SIG-M5 treated with dmso at 0.1 percent for 504 hours (cell line): Measurements from ENCODE around the gene DCTN1.
"Not testable (repeated sequence)": the region's sequence is repeated elsewhere in the genome, so short reads cannot be mapped to it uniquely, and the experiment has no call there.

ENCODE experiments used
- DNase-seq: peaks from one replicate; lab custom pipeline; 2025; ENCODE audit not compliant: unreplicated experiment; lab: John Stamatoyannopoulos, UW

Gene DCTN1

DNA sequence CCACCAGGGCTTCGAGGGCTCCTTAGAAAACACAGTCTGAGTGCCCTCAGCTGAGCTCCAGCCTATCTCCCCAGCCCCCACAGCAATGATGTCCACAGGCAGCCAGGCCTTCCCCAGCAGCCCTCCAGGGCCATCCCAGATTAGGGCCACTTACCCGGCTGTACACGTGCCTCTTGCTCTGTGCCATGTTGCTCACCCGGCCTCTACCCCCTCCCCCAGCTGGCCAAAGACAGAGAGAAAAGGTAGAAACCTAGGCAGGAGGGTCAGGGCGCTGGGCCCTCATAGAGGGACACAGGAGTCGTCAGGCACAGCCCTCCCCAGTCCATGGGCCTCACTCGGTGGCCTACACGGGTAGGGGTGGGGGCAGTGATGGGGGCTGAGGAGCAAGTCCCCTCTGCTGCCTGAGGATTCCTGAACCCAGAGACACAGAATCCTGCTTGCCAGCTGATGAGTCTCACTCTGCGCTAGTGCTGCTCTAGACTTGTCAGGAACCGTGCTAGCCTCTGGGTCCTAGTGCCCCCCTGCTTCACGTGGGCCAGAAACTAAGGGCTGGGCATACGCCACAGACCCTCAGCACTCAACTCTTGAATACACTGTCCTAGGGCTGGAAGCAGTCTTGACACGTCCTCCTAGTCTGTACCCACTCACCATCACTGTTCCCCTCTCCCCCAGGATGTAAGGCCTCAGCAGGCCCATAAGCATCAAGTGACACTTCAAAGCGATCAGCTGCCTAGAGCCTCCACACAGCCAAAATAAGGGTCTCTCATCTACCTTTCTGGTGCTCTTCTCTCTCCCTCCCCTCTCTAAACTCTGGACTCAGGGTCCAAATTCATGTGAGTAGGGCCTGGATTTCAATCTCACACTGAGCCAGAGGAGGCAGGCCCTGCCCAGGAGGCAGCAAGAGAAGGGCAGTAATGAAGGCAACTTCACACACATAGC lies at the start of gene DCTN1:
DCTN1 (minus strand) TSS at position 461 of the 939 bp plus-strand sequence; CDS start at position 187, 274 bp downstream.
- DNase-seq, result no peak

DNA sequence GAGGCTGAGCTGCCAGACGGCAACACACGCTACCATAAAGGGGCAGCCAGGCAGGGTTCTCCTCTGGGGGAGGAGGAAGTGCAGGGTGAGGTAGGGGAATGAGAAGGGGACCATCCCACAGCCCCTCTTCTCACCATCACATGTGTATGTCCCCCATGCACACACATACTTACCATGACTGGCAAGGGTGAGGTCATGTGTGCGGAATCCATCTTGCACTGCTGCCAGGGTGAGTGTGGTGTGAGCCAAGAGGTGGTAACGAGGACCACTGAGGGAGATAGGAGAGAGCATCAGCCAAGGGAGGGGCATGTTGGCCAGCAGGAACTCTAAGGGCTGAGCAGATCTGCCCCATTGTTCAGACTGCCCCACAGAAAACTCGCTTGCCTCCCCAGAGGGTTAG lies 48.6 kb upstream of the DCTN1 start:
- DNase-seq, result no peak

DNA sequence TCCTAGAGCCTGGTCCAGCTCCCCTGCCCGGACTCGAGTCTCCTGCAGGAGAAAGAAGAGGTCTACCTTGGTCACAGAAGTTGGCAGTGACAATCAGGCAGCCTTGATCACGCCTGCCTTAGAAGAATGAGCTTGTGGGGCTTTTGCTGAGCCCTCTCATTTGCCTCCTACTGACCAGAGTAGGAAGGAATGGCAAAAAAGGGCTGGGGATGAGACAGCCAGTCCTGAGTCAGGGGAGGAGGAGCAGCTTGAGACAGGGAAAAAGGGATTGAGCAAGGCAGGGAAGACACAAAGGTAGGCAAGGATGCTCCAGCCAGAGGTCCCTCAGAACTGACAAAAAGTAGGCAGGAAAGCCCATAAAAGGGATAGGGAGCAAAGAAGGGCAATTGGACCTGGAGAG lies 47.4 kb upstream of the DCTN1 start:
- DNase-seq, result no peak

DNA sequence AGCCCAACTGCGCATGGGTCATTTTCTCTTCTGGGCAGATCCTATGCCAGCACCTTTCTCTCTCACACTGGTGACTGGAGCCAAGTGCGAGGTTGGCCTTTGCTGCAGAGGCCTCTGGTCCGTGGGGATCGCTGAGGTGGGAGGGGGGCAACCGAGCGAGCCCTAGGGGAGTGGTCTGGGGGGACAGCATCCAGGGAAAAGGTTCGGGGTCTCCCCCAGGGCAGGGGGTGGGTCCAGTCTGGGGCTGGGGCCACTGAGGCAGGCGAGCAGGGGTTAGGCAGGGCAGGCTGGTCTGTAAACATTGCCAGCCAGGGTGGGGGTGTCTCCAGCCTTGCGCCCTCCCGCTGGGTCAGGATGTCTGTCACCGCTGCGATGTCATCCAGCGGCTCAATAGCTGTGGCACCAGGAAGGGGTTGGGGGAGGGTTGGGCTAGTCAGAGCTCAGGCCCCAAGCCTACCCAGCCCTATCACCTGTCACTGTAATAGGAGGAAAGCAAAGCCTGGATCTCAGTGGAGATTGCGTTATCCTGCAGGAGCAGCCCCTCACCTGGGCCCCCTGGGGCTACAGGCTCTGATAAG lies 46.2 kb upstream of the DCTN1 start:
- DNase-seq, result no peak

DNA sequence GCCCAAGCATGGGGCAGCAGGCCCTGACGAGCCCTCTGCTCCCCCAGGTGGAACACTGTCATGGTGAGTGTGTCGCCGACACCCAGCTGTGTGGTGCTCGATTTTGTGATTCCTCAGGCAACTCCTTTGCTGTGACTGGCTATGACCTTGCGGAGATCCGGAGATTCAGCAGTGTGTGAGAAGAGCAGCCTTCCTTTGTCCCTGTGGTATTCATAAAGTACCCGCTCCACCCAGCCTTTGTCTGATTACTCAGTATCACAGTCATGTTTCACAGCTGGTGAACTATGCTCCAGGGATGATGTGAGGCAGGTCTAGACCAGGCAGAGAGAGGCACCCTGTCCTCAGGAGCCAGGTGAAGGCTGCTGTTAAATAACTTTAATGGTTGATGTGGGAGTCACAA lies 45.4 kb upstream of the DCTN1 start:
- DNase-seq, result no peak

DNA sequence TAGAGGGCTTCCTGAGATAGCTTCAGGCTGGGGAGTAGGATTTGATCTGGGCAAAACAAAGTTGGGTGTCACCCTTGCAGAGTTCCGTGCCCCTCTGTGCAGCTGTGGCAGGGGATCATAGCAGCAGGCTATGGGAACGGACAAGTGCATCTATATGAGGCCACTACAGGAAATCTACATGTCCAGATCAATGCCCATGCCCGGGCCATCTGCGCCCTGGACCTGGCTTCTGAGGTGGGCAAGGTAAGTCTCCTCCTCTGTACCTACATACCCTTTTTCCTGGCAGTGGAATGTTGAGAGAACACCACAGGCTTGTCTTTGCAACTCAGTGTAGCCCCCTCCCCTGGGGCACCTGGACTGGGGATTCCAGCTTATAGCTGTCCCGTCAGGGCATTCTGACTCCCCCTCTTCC lies 44.9 kb upstream of the DCTN1 start:
- DNase-seq, result no peak

DNA sequence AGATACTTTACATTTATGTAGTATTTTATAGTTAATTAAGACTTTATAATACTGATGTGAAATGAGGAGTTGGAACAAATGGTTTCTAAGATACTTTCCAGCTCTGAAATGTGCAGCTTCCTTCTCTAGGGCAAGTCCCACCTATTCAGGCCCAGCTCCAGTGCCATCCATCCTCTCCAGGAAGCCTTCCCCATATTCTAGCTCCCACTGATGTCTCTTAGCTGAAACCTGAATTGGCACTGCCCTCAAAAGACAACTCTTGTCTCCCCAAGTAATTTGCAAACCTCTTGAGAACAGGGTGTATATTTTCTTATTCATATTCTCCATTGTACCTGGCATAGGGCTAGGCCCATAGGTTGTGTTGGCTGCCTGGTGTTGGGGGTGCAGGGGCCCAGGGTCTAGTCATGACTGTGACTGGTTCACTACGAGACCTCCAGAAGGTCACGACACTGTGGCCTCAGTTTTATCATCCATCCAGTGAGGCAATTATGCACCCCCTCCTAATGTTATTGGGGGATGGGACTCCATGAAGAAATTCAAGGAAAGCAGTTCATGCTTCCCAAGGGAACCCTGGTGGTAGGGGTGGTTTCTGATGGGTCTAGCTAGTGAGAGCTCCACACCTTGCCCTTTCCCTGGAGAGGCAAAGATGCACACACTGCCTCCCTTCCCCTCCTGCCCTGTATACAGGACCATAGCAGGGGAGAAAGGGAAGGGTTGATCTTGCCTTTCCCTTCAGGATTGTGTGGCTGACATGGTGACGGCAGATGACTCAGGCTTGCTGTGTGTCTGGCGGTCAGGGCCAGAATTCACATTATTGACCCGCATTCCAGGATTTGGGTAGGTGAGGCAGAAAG lies 44.3 kb upstream of the DCTN1 start:
- no peak for DNase-seq

DNA sequence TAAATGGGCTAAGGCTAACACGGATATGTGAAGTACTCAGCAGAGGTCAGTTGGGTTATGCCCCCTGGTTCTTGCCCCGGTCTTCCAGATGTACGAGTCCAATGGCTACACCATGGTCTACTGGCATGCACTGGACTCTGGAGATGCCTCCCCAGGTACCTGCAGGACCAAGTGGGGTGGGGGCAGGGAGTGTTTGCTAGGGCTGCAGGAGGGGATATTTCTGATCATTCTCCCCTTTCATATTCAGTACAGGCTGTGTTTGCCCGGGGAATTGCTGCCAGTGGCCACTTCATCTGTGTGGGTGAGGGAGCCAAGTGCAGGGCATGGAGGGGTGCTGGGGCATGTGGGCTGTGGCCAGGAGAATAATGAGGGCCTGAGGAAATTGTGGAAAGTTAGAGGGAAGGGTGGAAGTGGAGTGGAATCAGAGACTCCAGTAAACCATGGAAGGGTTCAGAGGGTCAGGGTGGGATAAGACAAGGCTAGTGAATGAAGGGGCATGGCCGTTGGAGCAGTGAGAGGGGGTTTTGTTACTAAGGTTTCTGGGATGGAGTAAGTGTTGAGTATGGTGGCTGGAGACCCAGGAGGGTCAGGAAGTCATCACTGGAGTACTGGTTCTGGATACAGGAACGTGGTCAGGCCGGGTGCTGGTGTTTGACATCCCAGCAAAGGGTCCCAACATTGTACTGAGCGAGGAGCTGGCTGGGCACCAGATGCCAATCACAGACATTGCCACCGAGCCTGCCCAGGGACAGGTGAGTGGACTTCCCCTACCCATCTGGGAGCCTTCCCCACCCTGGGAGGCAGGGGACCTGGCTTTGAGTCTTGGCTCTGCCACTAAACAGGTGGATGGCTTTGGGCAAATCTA lies 43.4 kb upstream of the DCTN1 start:
- no peak for DNase-seq

DNA sequence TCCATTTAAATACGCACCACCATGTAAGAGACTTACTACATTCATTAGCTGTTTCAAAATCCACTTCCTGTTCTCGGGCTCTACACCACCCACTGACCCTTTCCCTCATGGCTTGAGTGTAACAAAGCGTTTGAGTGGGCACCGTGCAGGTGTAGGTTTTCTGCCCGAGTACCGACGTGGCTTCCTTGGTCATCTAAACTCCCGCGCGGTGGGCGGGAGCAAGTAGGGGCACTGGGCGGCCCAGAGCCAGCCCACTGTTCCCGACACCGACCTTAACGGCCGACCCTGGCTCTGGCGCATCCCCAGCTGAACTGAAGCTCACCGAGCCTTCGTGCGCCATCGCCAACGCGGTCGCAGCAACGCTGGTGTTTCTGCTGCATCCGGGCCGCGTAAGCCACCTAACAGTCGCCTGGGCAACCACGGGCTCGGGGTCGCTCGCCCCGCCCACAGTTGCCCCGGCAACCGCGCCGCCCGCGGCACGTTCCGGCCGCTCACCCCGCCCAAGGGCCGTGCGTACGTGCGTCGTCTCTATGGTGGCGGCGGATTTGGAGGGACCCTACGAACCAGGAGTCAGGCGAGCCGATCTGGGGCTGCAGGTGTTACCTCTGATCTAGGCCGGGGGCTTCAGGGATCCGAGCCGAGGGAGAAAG lies 41.2 kb upstream of the DCTN1 start, which contains the start of the genes C2orf81 and WDR54:
C2orf81 (minus strand) TSS at position 399 of the 650 bp plus-strand sequence; CDS start at position 340, 59 bp downstream.
WDR54 (plus strand) TSS at position 510 of the 650 bp plus-strand sequence. CDS start 424 bp downstream, outside the sequence.
- peak; percentile 88 for DNase-seq

DNA sequence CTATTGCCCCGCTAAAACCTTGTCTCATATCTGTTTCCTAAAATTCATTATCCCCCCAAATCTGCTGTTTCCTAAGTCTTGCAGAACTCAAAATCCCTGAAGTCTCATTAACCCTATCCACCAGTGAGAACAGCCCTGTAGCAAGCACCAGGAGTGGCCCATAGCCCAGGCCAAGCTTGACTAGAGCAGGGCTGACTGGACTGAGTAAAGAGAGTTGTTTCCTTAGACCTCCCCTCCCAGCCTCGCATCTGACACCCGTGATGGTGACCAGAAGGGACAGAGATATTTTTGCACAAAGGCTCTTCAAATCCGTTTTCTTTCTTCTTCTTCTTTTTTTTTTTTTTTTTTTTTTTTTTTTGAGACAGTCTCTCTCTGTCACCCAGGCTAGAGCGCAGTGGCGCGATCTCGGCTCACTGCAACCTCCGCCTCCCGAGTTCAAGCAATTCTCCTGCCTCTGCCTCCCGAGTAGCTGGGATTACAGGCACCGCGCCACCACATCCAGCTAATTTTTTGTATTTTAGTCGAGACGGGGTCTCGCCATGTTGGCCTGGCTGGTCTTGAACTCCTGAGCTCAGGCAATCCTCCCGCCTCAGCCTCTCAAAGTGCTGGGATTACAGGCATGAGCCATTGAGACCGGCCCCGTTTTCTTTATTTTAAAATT lies 40.5 kb upstream of the DCTN1 start:
- not testable (repeated sequence) for DNase-seq

DNA sequence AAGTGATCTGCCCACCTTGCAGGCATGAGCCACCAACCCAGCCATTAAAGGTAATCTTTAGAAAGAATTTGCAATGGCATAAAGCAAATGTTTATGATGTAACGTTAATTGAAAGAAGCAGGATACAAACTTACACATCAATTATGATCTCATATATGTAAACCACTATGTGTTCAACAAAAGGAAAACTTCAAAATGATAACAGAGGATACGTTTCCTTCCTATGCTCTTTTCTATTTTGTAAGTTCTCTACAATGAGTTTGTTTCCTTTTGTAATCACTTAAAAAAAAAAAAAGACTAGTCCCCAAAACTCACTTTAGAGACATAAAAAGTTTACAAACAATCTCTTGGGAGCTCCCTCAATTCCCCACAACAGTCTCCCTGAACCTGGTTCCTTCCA lies 39.9 kb upstream of the DCTN1 start:
- no peak for DNase-seq

DNA sequence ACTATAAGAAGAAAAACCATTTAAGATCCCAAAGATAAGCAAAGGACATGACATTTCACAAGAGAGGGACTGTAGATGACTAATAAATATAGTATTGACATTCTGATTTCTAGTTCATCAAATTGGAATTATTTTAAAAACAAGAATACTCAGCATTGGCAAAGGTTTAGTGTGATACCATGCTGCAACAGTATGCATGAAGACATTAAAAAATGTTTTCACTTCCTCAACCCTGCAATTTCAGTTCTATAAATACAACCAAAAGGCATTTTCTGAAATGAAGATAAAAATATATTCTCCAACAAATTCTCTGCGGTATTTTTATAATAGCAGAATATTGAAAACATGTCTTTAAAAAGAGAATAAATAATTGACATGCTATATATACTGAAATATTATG lies 39.2 kb upstream of the DCTN1 start:
- DNase-seq, result peak; percentile 20

DNA sequence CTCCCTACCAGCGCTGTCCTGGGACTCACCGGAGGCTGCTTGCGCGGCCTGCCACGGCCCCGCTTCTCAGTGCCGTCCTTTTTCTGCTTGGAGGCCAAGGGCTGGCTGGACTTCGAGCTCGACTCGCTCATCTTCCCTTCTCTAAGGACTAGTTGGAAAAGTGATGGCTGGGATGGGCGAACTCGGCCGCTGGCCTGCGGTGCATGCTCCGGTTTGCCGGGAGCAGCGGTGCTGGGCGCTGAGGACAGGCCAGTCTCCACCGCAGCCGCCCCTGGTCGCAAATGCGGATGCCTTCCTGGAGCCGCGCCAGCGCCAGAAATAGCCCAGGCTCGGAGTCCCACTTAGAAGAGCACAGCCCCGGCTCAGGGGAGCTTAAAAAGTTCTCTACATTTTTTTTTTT lies 38.2 kb upstream of the DCTN1 start:
- DNase-seq, result no peak

DNA sequence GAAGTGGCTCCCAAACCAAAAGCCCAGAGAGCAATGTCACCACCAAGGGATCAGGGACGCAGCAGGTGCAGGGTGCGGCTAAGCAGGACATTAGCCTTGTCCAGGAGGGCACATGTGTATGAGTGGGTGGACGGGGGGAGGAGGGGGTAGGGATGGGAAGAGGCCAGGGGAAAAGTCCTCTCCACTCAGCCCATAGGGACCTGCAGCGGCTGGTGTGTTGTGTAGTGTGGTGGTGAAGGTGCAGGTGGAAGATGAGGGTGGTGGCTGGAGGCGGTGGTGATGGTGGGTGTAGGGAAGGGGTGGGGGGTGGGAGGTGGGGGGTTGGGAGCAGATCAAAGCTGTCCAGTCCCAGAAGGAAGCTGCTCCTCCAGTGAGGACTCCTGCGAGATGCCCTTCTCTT lies 37.7 kb upstream of the DCTN1 start:
- DNase-seq, result no peak

DNA sequence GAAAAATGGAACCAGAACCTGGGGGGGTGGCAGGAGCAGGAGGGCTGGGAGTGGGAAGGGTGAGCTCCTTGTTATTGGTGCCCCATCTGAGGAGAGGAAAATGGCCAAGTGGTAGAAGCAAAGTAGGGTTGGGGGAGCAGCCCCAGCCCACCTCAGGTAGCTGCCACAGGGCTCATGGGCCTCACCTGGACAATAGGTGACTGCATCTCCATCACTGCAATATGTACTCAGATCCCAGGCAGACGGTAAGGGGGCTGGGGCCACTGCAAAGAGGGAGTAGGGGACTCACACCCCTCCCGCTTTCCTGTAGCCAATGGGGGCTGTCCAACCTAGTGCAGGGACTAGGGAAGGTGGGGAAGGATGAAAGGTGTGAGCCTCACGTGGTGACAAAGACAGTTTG lies 37.1 kb upstream of the DCTN1 start:
- DNase-seq, result no peak

DNA sequence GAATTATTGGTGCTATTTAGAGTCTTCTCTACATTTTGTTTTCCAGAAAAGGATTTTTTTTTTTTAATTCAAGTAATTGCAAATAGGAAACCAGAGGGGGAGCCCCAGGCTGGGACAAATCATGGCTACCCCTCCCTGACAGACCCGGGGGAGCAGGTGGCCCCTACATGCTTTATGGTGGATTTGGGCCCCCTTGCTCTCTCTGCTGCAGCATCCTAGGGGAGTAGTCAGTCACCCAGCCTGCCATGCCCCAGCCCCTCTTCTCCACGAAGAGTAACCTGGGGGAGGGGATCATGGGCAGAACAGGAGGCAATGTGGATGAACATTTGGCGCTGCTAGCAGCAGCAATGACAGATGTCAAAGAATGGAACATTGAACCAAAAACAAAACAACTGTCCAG lies 36.7 kb upstream of the DCTN1 start:
- DNase-seq, result no peak

DNA sequence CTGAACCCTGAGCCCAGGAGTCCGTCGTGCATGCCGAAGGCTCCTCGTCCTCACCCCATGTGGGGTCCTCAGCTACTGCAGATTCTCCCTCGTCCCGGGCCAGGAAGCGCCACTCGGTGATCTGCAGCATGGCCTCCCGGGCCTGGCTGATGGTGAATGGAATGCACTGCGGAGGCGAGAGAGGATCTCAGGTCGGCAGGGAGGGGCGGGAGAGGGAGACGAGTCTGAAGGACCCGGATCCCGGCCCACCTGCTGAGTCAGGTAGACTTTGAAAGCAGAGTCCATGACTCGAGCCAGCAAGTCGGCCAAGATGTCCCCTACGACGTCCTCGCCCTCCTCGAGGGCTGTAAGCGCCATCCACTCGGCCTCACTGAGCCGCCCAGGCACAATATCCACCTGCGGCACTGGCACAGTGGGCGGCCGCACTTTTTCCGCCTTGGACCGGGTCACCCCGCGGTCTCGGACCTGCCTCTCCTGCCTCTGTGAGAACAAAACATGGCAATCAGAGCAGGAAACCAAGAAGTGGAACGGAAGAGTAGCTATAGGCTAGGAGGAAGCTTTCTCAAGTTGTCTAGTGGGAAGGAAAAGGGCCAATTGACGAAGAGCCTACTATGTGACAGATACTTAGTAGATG lies 35.8 kb upstream of the DCTN1 start:
- no peak for DNase-seq

DNA sequence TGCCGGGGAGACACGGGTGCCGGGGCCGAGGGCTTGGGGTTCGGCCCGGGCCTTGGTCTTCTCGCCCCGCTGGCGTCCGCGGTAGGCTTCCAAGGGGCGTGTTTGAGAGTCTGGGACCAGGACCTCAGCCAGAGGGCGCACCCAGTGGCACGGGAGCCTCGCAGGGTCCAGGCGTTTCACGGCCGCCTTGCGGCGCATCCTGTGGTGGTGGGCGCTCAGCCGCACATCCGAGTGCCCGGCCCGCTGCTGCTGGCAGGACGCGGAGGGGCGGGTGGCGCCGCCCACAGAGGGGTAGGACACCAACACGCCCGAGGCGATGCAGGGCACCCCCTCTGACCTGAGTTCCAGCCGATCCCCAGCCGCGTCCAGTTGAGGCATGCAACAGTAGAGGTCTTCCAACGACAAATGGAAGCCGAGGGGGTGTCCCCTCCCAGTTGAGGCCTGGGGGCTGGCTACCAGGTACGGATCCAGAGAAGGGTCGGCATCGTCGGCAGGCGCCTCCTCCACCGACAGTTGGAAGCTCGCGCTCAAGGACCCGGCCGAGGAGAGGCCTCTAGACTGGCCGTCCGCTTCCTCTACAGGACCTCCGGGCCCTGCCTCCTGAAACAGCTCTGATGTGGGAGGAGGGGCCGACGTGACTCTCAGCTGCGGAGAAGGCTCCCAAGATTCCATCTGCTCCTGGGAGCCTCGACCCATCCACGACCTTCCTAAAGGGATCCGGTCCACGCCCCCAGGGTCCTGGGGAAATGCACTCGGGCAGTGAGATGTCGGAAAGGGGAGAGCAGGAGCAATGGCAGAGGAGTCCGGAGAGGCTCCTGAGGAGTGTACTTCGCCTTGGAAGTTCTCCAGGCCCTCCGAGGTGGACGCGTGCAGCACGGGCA lies 35.0 kb upstream of the DCTN1 start:
- no peak for DNase-seq
